Stimulated activated CD4-positive, alpha-beta T cell treated with anti-CD3 and anti-CD28 coated beads, Interleukin-2, amount 100 ng/mL, for 4 hours (primary cell): ENCODE measurements around the gene CDC42BPG.

Experiments
- DNase-seq: peaks from one replicate; pipeline ENCODE4 v3.0.0-alpha.2; 2020; ENCODE audit warnings: low read depth

Gene CDC42BPG

GRCh38 chr11:64790205-64791095, 54.0 kb downstream of the CDC42BPG start:
- no peak for DNase-seq

- DNase-seq = no peak
Observed at GRCh38 chr11:64789331-64790204, 54.9 kb downstream of the CDC42BPG start.

GRCh38 chr11:64788321-64789215, 55.9 kb downstream of the CDC42BPG start:
- no peak for DNase-seq

GRCh38 chr11:64787526-64788320, 56.7 kb downstream of the CDC42BPG start:
- DNase-seq = peak; percentile 36

GRCh38 chr11:64786308-64786707, 58.1 kb downstream of the CDC42BPG start:
- no peak for DNase-seq

- DNase-seq = no peak
Observed at GRCh38 chr11:64784813-64785581, 59.5 kb downstream of the CDC42BPG start.

GRCh38 chr11:64778473-64779298, 65.8 kb downstream of the CDC42BPG start, which contains the start of gene SF1:
SF1 (minus strand) TSS chr11:64778542; CDS start chr11:64778392, 150 bp downstream.
- DNase-seq = peak; percentile 99

GRCh38 chr11:64778223-64778472, 66.3 kb downstream of the CDC42BPG start:
- DNase-seq = peak; percentile 49

GRCh38 chr11:64777449-64778222, 66.8 kb downstream of the CDC42BPG start:
- DNase-seq = peak; percentile 70

GRCh38 chr11:64776875-64777274, 67.6 kb downstream of the CDC42BPG start:
- no peak for DNase-seq

GRCh38 chr11:64776425-64776824, 68.0 kb downstream of the CDC42BPG start:
- DNase-seq = no peak

- no peak for DNase-seq
Observed at GRCh38 chr11:64774144-64774543, 70.3 kb downstream of the CDC42BPG start.
